ENCODE data around the gene SIGLEC11.
"Not testable (repeated sequence)": the region's sequence is repeated elsewhere in the genome, so short reads cannot be mapped to it uniquely, and the experiment has no call there.

The SIGLEC11 gene

DNA sequence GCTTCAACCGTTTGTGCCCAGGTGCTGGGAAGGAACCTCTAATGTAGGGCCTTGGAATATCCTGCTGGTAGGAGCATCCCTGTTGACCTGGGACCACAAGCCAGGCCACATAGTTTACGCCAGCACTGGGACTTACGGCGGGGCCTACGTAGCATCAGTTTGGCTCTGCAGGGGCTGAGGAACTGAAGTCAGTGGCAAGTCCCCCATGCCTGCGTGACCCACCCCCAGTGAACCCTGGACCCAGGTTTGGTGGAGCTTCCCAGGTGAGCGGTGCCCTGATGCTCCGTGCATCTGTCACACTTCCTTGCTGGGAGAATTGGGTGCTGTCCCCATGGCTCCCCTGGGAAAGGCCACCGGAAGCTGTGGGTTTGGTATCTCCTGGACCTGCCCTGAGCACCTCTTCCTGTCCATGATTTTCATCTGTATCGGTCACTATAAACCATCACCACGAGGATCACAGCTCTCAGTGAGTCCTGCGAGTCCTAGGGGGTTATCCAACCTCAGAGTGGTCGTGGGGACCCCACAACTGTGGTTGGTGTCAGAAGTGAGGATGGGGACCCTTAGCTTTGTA lies 9.9 kb downstream of the SIGLEC11 start:
- no peak for DNase-seq

DNA sequence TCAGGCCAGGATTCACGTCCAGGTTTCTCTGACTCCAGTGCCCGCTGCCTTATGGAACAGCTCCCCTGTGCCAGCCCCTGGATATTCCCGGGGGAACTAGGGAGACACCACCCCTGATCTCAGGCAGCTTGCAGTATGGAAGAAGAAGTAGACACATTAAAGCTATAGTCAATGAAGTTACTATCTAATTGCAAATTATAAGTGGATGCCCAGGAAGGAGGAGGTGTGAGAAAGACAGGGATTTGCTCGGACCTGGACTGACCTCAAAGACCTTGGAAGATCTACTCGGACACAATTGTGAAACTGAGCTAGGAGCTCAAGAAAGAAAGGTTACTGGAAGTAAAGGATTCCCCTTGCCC lies 10.4 kb downstream of the SIGLEC11 start:
- no peak for DNase-seq

DNA sequence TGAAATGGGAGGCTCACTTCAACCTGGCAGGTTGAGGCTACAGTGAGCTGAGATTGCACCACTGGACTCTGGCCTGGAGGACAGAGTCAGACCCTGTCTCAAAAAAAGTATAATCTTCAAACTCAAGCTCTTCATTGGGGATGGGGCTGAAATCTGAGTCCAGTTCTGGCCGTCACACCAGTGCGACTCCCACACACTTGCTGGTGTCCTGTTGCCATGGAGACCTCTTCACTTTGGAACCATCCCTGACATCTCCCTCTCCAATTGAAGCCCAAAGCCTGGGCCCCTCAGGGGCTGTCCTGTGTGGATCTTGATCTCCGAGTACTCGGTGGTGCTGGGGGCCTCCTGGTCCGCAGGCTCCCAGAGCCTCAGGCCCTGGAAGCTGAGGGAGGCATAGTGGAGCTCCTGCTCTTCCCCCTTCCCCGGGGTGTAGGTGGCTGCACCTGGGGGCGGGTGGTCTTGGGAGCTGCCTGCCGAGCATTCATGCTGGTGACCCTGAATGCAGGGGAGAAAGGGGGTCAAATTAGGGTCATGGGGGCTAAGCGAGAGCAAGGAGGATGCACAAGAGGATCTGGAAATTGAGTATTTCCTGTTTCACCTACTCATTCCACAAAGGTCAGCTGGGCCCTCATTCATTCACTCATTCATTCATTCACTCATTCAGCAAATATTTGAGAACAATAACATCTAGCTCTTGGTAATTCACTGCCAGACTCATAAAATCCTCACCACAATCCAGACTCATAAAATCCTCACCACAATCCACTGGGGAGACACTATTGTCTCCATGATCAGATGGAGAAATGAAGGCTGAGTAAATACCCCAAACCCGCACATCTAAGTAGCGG lies 11.0 kb downstream of the SIGLEC11 start:
- DNase-seq: no peak

DNA sequence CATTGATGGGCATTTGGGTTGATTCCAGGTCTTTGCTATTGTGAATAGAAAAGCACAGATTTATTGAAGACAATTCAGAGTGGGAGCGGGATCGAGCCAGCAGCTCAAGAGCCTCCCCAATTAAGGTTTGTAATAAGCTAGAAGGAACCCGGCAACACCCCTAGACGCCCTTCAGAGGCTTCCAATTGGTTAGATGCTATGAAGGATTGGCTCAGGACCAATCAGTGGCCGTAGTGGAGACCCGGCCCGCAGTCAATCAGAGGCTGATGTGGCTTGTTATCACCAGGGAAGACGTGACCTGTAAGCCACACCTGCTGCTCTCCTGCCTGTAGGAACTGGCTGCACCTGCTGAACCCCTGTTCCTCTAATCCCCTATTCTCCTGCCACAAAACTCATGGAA lies 14.6 kb downstream of the SIGLEC11 start:
- no peak for DNase-seq

DNA sequence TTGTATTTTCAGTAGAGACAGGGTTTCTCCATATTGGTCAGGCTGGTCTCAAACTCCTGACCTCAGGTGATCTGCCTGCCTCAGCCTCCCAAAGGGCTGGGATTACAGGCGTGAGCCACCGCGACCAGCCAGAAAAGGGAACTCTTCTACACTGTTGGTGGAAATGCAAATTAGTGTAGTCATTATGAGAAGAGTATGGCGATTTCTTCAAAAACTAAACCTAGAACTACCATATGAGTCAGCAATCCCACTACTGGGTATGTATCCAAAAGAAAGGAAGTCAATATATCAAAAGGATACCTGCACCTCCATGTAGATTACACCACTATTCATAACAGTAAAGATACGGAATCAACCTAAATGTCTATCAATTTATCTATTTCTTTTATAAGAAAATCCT lies 16.4 kb downstream of the SIGLEC11 start:
- DNase-seq: not testable (repeated sequence)

DNA sequence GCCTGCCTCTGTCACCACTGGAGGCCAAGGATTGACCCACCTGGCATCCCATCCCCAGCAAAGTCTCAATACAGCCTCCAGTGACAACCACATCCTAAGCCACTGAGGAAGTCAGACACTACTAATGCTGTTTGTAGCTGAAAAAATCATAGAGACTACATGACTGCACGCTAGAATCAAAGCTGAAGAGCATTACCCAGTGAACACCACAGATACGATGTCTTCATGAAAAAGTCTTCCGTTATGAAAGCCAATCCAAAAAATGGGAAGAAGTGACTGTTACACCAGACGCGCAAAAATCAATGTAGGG lies 20.5 kb downstream of the SIGLEC11 start:
- DNase-seq: no peak

DNA sequence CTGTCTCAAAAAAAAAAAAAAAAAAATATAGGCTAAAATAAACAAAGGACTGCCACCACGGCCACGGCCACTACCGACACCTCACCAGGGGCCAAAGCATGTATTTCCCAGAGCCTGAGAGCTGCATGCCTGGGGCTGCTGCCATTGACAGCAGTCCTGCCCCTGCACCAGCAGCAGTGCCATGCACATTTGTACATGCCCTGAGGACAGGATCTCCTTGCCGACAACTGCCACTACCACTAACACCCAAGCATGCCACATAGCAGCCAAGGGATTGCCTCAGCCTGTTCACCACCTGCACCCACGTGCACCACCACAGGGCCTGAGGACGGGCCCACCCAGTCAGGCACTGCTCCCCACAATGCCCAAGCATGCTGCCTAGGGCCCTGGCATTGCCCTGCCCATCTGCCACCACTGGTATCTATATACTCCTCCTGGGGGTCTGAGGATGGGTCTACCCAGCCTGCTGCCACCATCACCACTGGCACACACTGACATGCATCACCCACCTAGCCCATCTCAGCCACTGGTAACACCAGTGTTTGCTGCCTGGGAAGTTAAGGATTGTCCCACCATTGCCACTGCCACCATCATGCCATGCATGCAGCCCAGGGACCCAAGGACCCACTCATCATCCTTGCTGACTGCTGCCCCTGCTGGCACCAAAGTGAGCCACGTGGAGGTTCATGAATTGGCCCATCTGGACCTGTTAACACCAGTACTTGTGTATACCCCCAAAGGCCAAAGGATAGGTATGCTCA lies 21.1 kb downstream of the SIGLEC11 start:
- no peak for DNase-seq

DNA sequence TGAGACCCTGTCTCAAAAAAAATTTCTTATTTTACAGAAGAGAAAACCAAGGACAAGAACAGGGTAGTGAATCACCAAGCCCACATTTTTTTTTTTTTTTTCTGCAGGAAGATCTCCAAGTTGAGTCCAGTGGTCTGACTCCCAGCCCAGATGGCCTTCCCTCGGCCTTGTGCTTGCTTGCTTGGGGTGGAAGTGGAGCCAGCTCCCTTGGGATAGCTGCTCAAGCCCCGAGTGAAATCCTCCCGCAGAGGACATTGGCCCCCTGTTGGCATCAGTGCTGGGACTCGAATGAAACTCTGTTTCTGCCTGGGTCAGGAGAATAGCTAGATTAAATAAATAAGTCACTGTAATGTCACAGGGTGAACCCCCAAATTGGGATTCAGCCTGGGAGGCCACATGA lies 22.3 kb downstream of the SIGLEC11 start:
- DNase-seq: no peak

DNA sequence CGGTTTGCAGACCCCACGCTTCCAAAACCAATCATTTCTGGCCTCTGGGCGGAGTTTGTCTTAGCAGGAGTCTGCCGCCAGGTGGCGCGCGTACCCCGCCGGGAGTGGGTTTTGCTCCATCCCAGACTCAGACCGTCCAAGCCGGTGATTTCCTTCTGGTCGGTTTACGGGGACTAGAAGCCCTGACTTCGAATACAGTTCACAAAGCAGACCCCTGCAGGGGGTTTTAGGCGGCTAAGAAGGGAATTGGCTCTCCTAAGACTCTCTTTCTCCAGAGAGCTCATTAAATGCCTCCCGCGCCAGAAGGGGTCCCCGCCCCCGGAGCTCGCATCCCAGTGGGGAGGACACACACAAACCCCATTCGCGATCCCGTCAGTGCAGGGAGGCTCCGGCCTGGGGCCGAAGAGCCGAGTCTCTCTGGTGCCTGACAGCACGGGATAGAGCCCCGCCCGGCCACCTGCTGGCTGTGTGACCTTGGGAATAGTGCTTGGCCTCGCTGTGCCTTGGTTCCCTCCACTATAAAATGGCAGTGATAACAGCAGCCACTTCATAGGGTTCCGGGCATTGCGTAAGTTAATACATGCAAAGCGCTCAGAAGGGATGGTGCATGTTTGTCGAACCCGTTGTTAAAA lies 23.1 kb downstream of the SIGLEC11 start:
- DNase-seq: peak; percentile 49

DNA sequence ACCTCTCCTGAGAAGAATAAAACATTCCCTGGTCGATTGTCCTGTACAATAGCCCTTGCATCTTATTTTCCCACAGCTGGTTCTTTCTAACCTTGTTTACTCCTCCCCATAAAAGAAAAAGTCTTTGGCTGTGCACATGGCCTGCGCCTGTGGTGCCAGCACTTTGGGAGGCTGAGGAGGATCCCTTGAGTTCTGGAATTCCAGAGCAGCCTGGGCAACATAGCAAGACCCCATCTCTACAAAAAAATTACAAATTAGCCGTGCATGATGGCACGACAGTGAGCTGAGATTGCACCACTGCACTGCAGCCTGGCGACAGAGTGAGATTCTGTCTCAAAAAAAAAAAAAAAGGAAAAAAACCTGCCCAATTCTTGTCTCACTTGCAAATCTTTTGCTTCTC lies 24.4 kb downstream of the SIGLEC11 start:
- no peak for DNase-seq

DNA sequence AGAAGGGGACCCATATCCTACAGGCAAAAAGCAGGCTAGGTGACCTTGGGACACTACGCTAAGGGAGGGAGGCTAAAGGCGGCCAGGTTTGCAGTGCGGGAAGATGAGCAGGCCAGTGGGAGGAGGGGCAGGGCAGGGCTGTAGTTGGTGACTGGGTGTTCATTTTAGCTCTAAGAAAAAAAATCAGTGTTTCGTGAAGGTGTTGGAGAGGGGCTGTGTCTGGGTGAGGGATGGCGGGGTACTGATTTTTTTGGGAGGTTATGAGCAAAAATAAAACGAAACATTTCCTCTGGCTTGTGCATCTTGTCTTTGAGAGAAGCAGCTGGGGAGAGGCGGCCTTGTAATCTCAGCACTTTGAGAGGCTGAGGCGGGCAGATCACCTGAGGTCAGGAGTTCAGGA lies 27.3 kb downstream of the SIGLEC11 start:
- no peak for DNase-seq

DNA sequence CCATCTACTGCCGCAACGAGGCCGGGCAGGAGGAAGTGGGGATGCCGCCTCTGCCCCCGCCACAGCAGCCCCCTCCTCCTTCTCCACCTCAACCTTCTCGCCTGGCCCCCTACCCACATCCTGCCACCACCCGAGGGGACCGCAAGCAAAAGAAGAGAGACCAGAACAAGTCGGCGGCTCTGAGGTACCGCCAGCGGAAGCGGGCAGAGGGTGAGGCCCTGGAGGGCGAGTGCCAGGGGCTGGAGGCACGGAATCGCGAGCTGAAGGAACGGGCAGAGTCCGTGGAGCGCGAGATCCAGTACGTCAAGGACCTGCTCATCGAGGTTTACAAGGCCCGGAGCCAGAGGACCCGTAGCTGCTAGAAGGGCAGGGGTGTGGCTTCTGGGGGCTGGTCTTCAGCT lies 28.2 kb downstream of the SIGLEC11 start:
- no peak for DNase-seq

DNA sequence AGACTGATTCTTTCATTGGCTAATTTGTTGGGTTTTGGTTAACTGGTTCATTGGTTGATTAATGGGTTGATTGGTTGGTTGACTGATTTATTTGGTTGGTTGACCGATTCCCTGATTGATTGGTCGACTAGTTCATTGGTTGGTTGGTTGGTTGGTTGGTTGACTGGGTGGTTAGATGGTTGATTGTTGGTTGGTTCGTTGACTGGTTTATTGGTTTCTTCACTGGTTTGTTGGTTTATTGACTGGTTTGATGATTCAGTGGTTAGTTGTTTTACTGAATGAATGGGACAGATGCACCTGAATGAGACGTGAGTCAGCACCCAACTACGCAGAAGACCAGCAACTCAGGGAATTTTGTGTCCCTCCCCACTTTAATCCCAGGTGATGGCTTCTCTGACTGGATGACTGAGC lies 28.9 kb downstream of the SIGLEC11 start:
- no peak for DNase-seq

DNA sequence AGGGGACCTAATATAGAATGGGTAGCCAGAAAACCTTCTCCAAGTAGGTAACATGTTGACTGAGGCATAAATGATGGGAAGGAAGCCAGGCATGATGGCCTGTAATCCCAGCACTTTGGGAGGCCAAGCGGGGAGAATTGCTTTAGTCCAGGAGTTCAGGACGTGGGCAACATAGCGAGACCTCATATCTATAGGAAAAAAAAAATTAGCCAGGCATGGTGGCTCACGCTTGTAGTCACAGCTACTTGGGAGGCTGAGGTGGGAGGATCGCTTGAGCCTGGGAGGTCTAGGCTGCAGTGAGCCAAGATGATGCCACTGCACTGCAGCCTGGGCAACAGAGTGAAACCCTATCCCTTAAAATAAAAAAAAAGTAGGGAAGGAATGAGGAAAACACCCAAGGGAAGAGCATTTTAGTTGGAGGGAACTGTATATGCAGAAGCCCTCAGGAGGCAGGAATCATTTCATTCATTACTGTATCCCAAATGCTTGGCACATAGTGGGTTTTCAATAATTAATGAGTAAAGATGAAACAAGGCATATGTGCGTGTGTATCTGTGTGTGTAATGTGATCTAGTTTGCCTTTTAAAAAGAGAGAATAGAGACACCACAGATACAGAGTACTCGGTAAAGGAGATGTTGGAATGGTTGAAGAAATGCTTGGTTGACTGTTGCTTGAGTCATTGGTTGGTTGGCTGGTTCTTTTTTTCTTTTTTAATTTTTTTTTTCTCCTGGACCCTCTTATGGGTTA lies 29.5 kb downstream of the SIGLEC11 start:
- no peak for DNase-seq

DNA sequence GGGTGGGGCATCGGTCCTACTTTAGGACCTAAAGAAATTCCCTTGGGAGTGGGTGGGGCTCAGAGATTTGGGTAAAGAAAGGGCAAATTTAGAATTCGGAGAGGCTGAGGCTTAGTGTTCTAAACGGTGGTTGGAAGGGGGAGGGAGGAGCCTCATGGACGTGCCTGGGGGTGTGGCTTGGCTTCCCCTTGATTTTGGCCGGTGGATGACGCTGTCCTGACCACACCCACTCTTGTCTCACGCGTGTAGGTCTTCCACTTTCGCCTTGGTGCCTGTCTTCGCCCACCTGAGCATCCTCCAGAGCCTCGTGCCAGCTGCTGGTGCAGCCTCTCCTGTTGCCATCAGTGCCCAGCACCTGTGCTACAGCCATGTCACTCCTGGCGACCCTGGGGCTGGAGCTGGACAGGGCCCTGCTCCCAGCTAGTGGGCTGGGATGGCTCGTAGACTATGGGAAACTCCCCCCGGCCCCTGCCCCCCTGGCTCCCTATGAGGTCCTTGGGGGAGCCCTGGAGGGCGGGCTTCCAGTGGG lies 30.4 kb downstream of the SIGLEC11 start:
- DNase-seq: no peak

DNA sequence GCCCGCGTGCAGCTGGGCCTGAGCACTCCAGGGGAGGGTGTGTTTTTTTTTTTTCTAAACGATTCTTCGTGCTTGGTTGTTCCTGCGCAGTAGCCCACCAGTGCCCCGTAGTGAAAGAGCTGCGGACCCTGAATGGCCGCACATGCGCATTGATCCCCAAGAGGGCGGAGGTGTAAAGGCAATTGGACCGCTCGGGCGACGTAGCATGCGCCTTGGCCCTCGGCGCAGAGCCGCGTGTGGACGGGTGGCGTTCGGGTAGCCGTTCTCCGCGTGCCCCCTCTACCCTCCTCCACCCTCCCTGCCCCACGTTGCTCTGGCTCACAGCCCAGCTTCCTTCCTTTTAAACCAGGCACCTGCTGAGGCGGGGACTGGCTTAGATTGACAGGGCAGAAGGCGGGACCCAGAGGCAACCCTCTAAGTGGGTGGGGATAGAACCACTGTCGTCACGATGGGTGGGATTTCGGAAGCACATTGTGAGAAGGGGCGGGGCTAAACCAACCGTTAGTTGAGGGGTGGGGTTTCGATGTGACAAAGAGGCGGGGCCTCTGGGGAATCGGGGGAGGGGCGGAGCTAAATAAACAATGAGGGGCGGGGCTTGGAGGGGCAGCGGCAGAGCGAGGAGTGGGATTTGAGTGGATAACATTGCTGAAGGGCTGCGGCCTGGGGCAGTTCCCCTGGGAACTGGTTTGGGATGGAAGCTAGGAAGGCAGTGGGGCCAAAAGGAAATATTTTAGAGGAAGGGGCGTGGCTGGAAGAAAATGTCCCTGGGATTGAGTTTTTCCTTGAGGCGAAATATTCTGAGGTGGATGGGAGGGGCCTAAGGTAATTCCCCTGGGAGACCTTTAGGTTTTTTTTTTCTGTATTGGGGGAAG lies 31.1 kb downstream of the SIGLEC11 start:
- DNase-seq: peak; percentile 88

DNA sequence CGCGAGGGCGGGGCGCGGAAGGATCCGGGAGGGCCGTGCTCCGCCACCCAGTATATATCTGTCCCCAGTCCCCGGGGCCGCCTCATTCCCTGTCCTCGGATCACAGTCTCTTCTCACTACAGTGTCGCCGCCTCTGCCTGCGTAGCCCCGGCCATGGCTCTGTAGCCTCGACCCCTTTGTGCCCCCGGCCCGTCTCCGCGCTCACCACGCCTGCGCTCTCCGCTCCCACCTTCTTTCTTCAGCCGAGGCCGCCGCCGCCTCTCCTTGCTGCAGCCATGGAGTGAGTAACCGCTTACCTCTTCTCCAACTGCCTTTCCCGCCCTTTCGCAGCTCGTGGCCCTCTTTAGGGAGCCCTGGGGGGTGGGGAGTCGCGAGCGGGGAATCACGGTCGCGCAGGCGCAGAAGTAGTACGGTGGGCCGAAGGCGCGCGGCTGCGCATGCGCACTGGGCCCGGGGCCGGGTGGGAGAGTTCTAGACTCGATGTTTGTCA lies 31.8 kb downstream of the SIGLEC11 start, which contains the start of the genes ATF5 and NUP62:
Gene ATF5, plus strand, starts transcription at position 85 of the 490 bp plus-strand sequence. CDS start 1,646 bp downstream, outside the sequence.
Gene NUP62, minus strand, starts transcription at position 384 of the 490 bp plus-strand sequence. CDS start 19,697 bp downstream, outside the sequence.
- peak; percentile 84 for DNase-seq

DNA sequence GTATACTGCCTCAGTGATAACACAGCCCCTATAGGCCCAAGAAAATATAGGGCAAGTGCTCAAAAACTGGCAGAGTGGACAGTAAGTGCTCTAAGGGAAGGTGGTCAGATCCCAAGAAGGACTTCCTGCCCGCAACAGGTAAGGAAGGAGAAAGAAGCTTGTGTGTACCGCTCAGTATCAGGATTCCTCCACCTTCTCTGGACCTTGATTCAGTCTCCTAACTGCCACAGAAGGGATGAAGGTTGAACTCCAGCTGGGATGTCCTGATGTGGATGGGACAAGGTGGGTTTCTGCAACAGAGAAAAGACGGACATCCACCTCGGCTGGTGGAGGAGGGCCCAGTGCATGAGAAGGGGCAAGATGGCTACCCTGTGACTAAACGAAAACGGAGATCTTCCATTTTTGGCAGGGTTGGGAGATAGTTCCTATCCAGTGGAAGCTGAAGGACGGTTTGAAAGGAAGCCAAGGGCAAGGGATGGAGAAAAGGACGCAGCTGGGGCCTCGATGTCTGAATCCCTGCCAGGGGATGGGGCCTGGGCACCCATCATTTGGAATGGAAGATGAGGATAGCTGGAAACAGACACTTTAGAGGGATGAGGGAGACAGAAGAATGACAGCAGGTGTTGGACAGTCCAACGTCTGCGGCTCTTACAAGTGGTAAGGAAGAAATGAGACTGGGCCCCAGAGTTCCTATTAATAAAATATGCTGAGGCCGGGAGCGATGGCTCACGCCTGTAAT lies 33.3 kb downstream of the SIGLEC11 start:
- DNase-seq: no peak

DNA sequence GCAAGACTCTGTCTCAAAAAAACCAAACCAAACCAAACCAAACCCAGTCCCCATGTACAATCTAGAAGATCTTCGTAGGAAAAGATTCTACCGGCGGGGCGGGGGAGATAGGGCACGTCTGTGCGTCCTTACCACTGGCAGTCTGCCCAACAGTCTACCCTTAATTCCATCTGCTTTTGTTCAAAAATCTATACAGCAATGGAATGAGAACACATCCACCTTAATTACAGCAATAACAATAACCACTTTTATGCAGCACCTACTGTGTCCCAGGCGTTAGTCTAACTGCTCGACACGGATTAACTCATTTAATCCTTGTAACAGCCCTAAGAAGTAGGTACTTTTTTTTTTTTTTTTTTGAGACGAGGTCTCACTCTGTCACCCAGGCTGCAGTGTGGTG lies 34.5 kb downstream of the SIGLEC11 start:
- DNase-seq: no peak

DNA sequence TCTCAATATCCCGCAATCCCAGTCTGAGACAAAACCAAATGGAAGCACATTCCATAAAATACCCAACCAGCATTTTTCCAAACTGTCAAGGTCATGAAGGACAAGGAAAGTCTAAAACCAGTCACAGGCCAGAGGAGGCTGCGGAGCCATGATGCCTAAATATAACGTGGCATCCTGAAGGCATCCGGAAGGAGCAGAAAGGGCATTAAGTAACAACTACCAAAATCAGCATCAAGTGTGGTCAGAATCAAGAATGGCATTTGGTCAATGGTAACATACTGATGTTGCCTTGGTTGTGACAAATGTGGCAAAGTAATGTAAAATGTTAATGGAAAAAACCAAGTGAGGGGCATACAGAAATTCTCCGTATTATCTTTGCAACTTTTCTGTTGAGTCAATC lies 35.5 kb downstream of the SIGLEC11 start:
- no peak for DNase-seq

DNA sequence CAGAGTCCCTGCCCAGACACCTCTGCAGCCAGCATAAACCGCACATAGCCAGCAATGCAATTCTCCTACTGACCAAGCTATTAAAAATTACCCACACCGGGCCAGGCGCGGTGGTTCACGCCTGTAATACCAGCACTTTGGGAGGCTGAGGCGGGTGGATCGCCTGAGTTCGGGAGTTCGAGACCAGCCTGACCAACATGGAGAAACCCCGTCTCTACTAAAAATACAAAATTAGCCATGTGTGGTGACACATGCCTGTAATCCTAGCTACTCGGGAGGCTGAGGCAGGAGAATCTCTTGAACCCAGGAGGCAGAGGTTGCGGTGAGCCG lies 36.1 kb downstream of the SIGLEC11 start:
- DNase-seq: not testable (repeated sequence)
